K562 (cell line): Measurements from ENCODE around the gene INPP4B.

Experiments
- ETV5 ChIP-seq: sonication (generic); formaldehyde crosslinking; IDR thresholded peaks from 2 replicates; pipeline ENCODE4 v1.4.0; 2020; ENCODE audit warnings: low read depth, mild to moderate bottlenecking, missing genetic modification reagents
- HDAC2 ChIP-seq: fragments of 450-650 bp; IDR thresholded peaks from 2 replicates; pipeline ENCODE4 v1.6.1; 2016; ENCODE audit warnings: mild to moderate bottlenecking
- MTA3 ChIP-seq: fragments of 450-650 bp; formaldehyde crosslinking; IDR thresholded peaks from 2 replicates; pipeline ENCODE4 v1.6.1; 2017; ENCODE audit warnings: mild to moderate bottlenecking, borderline replicate concordance
- POLR2AphosphoS2 ChIP-seq: IDR thresholded peaks from 2 replicates; pipeline ENCODE4 v1.6.1; 2012; ENCODE audit warnings: low read length, improper control_type of control experiment
- POLR2AphosphoS5 ChIP-seq: IDR thresholded peaks from 2 replicates; pipeline ENCODE4 v1.6.1; 2011; ENCODE audit warnings: mild to moderate bottlenecking, low read depth, low read length, moderate library complexity; ENCODE audit not compliant: control insufficient read depth, insufficient read depth
- ZFX ChIP-seq: sonication (generic); formaldehyde crosslinking; IDR thresholded peaks from 2 replicates; pipeline ENCODE4 v1.8.0; 2022; ENCODE audit warnings: mild to moderate bottlenecking, missing genetic modification reagents, moderate library complexity
- ZNF561 ChIP-seq: fragments of 450-650 bp; formaldehyde crosslinking; conservative IDR thresholded peaks from 2 replicates; pipeline ENCODE4 v1.4.0; 2020; ENCODE audit warnings: mild to moderate bottlenecking, moderate library complexity
- ZNF57 ChIP-seq: fragments of 450-650 bp; formaldehyde crosslinking; IDR thresholded peaks from 2 replicates; pipeline ENCODE4 v1.4.0; 2020; ENCODE audit warnings: mild to moderate bottlenecking, moderate library complexity
- TF ChIP-seq, protein P1 (sequence below): fragments of 450-650 bp; IDR thresholded peaks from 2 replicates; pipeline ENCODE4 v1.6.1; 2018; ENCODE audit warnings: mild to moderate bottlenecking, low read depth; ENCODE audit not compliant: partially characterized antibody
- TF ChIP-seq, protein P2 (sequence below): sonication (generic); formaldehyde crosslinking; IDR thresholded peaks from 2 replicates; pipeline ENCODE4 v1.8.0; 2022; ENCODE audit warnings: missing genetic modification reagents, mild to moderate bottlenecking, borderline replicate concordance

DNA sequence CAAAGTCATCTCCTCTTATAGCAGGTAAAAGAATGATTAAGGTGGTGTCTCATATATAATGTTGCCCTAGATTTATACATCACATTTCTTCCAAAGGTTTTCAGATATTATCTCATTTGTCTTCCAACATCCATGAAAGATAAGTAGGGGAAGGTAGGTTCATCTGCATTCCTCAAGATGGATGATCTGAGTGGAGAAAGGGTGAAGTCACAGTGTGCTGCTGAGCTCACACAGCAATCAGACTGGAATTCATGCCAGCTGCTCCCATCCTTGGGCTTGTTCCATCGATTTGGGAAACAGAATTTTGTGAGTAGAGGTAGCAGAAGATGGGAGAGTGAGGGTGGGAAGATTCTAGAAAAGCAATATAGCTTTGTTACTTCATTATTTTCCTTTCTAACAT lies 482.4 kb downstream of the INPP4B start:
- TF ChIP-seq POLR2AphosphoS5 (no peak), ETV5 (CRISPR knock-in tag) (no peak), ZNF561 (CRISPR knock-in tag) (no peak), ZFX (no peak), MTA3 (no peak), HDAC2 (no peak), ZNF57 (CRISPR knock-in tag) (no peak), POLR2AphosphoS2 (no peak)
- TF ChIP-seq, protein P1, sequence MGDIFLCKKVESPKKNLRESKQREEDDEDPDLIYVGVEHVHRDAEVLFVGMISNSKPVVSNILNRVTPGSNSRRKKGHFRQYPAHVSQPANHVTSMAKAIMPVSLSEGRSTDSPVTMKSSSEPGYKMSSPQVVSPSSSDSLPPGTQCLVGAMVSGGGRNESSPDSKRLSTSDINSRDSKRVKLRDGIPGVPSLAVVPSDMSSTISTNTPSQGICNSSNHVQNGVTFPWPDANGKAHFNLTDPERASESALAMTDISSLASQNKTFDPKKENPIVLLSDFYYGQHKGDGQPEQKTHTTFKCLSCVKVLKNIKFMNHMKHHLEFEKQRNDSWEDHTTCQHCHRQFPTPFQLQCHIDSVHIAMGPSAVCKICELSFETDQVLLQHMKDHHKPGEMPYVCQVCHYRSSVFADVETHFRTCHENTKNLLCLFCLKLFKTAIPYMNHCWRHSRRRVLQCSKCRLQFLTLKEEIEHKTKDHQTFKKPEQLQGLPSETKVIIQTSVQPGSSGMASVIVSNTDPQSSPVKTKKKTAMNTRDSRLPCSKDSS = no peak
- TF ChIP-seq, protein P2, sequence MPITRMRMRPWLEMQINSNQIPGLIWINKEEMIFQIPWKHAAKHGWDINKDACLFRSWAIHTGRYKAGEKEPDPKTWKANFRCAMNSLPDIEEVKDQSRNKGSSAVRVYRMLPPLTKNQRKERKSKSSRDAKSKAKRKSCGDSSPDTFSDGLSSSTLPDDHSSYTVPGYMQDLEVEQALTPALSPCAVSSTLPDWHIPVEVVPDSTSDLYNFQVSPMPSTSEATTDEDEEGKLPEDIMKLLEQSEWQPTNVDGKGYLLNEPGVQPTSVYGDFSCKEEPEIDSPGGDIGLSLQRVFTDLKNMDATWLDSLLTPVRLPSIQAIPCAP (CRISPR knock-in tag) = no peak
